HepG2 (cell line): ENCODE measurements around the gene OR2AJ1.

Experiments used
- ELF4 ChIP-seq: sonication (generic); formaldehyde crosslinking; IDR thresholded peaks from 2 replicates; pipeline ENCODE4 v1.5.0; 2020; ENCODE audit warnings: missing genetic modification reagents, mild to moderate bottlenecking, moderate library complexity, borderline replicate concordance
- GTF2F1 ChIP-seq: fragments of 150-350 bp; IDR thresholded peaks from 2 replicates; pipeline ENCODE4 v1.6.1; 2014; ENCODE audit warnings: low read length
- MEIS2 ChIP-seq: sonication (generic); formaldehyde crosslinking; IDR thresholded peaks from 2 replicates; pipeline ENCODE4 v1.9.0; 2021; ENCODE audit warnings: mild to moderate bottlenecking, missing genetic modification reagents
- SMC3 ChIP-seq: IDR thresholded peaks from 2 replicates; pipeline ENCODE4 v1.6.1; 2011; ENCODE audit warnings: low read length, improper control_type of control experiment
- ZNF280B ChIP-seq: sonication (generic); formaldehyde crosslinking; IDR thresholded peaks from 2 replicates; pipeline ENCODE4 v1.5.0; 2020; ENCODE audit warnings: missing genetic modification reagents, mild to moderate bottlenecking, borderline replicate concordance
- TF ChIP-seq, protein P1 (sequence below): sonication (generic); formaldehyde crosslinking; IDR thresholded peaks from 2 replicates; pipeline ENCODE4 v1.5.0; 2020; ENCODE audit warnings: mild to moderate bottlenecking, missing genetic modification reagents, moderate library complexity

- no peak for TF ChIP-seq SMC3
- TF ChIP-seq MEIS2 (CRISPR knock-in tag), result no peak
- TF ChIP-seq GTF2F1, result no peak
- no peak for TF ChIP-seq ZNF280B (CRISPR knock-in tag)
- TF ChIP-seq, protein P1, sequence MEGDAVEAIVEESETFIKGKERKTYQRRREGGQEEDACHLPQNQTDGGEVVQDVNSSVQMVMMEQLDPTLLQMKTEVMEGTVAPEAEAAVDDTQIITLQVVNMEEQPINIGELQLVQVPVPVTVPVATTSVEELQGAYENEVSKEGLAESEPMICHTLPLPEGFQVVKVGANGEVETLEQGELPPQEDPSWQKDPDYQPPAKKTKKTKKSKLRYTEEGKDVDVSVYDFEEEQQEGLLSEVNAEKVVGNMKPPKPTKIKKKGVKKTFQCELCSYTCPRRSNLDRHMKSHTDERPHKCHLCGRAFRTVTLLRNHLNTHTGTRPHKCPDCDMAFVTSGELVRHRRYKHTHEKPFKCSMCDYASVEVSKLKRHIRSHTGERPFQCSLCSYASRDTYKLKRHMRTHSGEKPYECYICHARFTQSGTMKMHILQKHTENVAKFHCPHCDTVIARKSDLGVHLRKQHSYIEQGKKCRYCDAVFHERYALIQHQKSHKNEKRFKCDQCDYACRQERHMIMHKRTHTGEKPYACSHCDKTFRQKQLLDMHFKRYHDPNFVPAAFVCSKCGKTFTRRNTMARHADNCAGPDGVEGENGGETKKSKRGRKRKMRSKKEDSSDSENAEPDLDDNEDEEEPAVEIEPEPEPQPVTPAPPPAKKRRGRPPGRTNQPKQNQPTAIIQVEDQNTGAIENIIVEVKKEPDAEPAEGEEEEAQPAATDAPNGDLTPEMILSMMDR, result no peak
- TF ChIP-seq ELF4, result no peak
Observed at GRCh38 chr1:247913786-247914185, 10.9 kb upstream of the OR2AJ1 start.
